Amniotic epithelial cell (primary cell): ENCODE results near the gene ZBTB16.

Experiments used
- DNase-seq: peaks from one replicate; pipeline ENCODE4 v3.0.0-alpha.2; 2010; ENCODE audit warnings: low read depth

Gene ZBTB16

DNA sequence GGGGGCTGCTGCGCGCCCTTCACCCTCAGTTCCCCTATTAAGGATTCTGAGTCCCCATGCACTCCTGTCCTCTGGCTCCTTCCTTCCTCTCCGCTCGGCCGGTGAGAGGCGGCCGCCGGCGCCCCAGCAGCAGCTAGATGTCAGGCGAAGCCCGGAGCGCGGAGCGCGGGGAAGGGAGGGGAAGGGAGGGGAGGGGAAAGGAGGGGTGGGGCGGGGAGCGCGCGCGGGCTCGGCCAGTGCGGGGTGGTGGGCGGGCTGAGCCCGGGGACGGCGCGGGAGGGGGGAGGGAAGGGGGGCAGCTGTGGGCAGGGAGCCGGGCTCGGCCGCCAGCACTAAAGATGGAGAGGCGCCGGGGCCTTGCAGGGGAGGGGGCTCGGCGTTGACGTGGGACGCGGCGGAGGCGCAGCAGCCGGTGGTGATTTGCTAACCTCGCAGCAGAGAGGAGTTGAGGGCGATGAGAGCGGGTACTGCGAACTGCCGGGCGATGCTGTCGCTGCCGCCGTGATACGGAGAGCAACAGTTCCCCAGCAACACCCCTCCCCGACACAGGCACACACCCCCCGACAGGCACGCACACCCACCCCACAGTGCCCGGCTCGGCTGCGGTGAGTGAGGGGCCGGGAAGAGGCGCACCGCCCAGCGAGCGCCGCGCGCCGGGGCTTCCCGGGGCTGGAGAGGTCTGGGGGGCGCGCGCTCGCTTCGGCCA, at the start of gene ZBTB16:
ZBTB16 (plus strand) TSS at position 434 of the 706 bp plus-strand sequence. CDS start 3,590 bp downstream, outside the sequence.
- peak; percentile 86 for DNase-seq

GRCh38 chr11:114010931-114011330, 48.6 kb upstream of the ZBTB16 start:
- no peak for DNase-seq

- no peak for DNase-seq
Measured at GRCh38 chr11:114011443-114011842, 48.1 kb upstream of the ZBTB16 start.

DNA sequence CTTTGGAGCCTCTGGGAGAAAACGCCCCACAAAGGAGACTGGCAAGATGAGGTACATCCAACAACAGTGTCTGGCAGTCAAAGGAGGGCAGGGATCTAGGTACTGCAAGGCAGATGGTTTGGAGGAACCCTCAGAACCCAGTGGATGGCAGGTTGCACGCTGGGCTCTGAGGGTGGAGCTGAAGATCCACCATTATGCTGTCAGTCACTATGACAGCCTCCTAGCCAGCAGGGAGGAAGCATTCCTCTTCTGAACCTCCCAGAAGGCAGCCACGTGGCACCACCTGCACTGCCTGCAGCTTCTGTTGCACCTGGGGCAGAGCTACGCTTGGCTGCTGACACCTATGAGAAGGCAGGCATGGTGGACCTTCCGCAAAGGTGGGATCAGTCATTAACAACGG, 44.4 kb upstream of the ZBTB16 start:
- no peak for DNase-seq

GRCh38 chr11:114016986-114017385, 42.5 kb upstream of the ZBTB16 start:
- no peak for DNase-seq

GRCh38 chr11:114017723-114018122, 41.8 kb upstream of the ZBTB16 start:
- peak; percentile 69 for DNase-seq

DNA sequence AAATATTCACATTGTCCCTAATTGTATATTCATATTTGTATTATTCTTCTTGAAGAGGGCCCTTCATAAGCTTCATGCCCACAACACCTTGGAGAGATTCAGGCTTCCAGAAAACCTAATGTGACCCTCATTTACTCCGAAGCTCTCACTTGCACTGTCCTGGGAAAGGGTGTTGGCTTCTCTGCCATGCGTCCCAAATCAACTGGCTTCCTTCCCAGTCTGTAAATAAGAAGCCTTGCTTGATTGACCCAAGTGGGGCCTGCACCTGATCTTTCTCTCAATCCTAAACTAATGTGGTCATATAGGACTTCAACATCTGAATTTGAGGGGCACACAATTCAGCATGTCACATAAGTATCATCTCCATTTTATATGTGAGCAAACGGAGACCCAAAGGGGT, 40.5 kb upstream of the ZBTB16 start:
- DNase-seq: no peak

- DNase-seq: no peak
Measured at GRCh38 chr11:114019574-114019973, 39.9 kb upstream of the ZBTB16 start.

GRCh38 chr11:114025329-114025907, 34.1 kb upstream of the ZBTB16 start:
- DNase-seq: peak; percentile 17

GRCh38 chr11:114026355-114026754, 33.2 kb upstream of the ZBTB16 start:
- DNase-seq: peak; percentile 68

GRCh38 chr11:114027391-114027790, 32.1 kb upstream of the ZBTB16 start:
- no peak for DNase-seq

- DNase-seq: peak; percentile 14
Measured at GRCh38 chr11:114027926-114028325, 31.6 kb upstream of the ZBTB16 start.

DNA sequence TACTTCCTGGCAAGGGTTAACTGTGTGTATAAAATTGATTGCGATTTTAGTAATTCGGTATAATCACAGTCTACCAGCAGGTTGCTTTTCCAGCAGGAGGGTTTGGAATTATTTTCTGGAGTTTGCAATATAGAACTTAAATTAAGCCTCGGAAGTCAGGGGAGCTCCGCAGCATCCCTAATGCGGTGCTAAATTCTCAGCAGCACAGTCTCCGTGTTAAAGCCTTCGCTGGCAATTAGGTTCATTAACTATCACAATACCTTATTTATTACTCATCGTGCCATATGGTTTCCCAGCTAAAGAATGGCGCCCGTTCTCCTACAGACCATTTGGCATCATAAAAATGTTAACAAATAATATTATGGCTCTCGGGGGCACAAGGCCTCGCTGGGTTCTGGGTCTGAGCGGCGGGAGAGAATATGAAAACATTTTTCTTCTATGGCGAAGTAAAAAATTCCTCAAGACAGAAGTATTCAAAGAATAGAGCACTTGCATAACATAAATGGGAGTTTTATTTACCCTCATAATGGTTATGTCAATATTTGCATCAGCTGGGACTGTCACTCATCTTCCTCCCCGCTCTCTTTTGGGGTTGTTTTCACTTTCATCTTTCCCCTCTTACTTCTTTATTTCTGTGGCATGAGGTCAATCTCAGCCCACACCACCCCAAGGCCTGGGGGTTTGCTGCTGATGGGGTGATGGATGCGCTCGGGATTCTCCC, 28.1 kb upstream of the ZBTB16 start:
- no peak for DNase-seq

- no peak for DNase-seq
Measured at GRCh38 chr11:114031967-114032320, 27.6 kb upstream of the ZBTB16 start.

DNA sequence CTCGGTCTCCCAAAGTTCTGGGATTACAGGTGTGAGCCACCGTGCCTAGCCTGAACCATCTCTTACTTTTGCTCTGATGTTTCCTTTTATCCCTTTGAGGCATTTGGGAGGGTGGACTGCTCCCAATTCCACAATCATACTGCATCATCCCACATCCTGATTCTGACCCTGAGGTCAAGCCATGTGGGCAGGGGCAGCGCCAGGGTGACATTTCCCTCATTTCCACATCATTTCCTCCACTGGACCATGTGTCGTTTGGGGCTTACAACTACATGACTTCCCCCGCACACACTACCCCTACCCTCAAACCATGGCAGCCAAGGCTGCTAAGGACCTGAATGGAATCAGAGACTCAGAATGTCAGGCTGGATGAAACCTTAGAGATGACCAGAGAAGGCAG, 26.4 kb upstream of the ZBTB16 start:
- DNase-seq: no peak

DNA sequence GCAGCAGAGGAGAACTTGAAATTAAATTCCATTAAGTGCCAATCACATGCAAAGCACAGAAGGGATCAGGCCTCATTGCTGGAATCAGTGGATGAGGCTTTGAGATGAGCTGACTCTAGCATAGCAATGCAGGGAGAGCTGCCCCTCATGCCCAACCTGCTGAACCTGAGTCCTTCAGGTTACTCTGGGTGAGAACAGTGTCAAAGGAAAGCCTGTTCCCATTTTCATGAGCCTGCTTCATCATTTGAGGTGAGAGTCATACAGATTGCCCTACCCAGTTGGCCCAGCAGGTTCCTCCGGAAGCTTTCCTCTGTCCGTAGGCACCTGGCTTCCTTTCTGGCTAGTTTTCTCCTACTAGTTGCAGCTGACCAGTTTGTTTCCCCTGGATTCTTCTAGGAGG, 25.9 kb upstream of the ZBTB16 start:
- DNase-seq: no peak

DNA sequence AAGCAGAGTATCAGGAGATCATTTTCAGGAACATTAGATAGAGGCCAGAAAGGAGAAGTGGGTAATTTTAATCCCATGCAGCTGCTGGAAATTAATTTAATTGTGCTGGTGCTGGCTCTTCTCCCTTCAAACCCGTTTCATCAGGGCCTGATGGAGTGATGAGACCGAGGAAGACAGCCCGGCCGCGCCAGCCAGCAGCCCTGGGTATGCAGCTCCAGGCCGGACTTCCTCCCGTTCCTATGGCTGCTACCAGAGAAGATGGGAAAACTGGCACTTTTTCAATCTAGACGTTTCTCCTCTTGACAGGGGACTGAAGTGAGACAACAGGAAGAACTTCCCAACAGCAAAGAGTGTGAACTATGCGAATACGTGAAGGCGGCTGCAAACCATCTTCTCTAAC, 24.6 kb upstream of the ZBTB16 start:
- no peak for DNase-seq

DNA sequence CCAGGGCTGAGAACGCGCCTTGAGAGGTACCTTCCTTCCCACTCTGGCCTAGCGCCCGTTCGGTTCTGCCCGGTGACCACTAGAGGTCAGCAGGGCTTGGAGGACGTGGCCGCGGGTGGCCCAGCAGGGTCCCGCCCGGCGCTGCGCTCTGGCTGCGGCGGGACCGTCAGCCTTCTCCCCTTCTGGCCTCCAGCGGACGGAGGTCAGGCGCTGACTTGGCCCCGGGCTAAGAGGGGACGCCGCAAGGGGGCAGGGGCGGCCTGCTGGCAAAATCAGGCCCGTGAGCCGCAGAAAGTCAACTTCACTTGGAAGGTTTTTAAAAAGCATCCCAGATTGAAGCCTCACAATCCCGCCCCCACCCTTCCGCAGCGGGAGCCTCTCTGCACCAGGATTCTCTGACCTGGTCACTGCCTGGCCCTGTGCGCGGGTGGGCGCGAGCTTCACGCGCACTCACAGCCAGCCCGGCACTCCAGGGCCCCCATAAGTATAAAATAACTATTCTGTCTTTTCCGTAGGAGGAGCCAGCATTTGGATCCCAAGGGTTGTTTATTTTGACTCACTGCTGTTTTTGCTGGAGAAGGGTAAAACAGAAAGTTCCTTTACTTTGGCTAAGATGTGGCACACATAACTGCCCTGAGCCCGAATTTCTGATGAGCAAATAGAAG, 23.2 kb upstream of the ZBTB16 start:
- DNase-seq: peak; percentile 76

GRCh38 chr11:114036958-114037357, 22.6 kb upstream of the ZBTB16 start:
- DNase-seq: no peak

- peak; percentile 45 for DNase-seq
Measured at GRCh38 chr11:114039551-114039950, 20.0 kb upstream of the ZBTB16 start.

GRCh38 chr11:114040706-114041211, 18.8 kb upstream of the ZBTB16 start:
- peak; percentile 86 for DNase-seq

GRCh38 chr11:114042234-114042633, 17.3 kb upstream of the ZBTB16 start:
- DNase-seq: no peak
